DMS 273 treated with DMSO at 0.1 percent for 48 hours (cell line): ENCODE data around the gene LEMD1.
"Not testable (repeated sequence)": the region's sequence is repeated elsewhere in the genome, so short reads cannot be mapped to it uniquely, and the experiment has no call there.

Source experiments
- DNase-seq: peaks from one replicate; lab custom pipeline; 2025; lab: John Stamatoyannopoulos, UW

Gene LEMD1

GRCh38 chr1:205429762-205430695 lies 8.2 kb upstream of the LEMD1 start:
- no peak for DNase-seq

DNA sequence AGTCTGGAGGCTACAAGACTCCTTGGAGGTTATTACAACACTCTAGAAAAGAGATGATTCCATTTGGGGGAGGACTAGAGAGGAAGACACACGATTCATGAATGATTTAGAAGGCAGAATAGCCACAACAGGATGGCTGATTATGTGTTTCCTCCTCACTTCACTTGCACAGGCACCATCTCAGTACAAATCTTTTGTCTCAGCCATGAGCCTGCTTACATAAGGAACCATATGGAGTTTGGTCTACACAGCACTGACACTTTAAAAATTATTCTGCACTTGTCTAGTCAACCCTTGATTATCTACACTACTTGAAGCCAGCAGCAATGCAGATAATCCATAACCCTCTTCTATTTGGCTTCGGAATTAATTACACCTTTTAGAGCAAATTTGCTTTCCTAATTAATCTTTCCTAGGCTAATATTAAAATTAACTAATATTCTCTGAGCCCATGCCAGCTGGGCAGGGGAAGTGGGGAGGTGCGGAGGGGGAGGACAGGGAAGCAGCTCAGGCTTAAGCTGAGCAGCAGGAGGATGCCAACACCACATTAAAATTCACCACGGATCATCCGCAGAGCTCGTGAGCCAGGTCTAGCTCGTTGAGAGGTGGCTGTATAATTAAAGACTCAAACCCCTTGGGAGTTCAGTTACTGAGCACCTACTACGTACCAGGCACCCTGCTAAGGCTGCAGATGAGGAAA lies 3.2 kb upstream of the LEMD1 start:
- no peak for DNase-seq

DNA sequence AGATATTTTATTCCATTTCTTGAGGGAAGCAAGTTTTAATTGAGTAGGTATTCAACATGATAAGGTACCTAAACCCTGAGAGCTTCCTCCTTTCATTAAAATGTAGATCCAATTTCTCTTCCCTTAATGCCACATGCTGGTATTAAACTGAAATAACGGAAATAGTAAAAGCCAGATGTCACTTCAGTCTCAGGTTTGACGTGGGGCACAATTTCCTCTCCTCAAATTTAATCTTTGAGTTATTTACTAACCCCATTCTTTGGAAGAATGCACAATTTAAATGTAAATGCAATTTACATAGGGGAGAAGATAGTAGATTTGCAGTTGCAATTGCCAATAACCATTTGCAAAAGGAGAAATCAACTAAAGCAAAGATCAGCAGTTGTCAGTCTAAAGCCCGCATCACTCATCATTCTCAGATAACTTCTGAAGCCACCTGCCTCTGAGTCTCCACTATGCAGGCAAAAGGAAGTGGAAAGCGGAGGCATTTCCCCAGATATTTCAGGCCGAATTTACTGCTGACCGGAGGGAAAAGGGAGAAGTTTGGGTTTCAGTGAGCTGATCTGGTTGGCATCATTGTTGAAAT lies 2.1 kb upstream of the LEMD1 start:
- no peak for DNase-seq

GRCh38 chr1:205422993-205423642 lies 1.3 kb upstream of the LEMD1 start:
- no peak for DNase-seq

DNA sequence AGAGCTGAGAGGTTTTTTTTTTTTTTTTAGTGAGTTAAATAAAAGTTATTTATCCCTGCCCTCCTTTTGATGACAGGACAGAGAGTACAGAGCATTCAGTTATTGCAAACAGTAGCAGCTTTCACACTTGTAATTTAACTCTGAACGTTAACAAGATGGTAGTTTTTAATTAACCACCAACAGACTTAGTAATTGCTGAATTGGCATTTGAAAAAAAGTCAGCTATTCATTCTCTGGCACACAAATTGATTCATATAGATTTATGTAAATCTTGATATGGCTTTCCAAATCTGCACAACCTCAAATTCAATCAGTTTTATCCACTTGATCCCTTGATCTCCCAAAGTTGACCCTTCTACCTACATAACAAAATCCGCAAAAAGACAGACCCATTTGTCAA lies 918 bp downstream of the LEMD1 start:
- DNase-seq: no peak

DNA sequence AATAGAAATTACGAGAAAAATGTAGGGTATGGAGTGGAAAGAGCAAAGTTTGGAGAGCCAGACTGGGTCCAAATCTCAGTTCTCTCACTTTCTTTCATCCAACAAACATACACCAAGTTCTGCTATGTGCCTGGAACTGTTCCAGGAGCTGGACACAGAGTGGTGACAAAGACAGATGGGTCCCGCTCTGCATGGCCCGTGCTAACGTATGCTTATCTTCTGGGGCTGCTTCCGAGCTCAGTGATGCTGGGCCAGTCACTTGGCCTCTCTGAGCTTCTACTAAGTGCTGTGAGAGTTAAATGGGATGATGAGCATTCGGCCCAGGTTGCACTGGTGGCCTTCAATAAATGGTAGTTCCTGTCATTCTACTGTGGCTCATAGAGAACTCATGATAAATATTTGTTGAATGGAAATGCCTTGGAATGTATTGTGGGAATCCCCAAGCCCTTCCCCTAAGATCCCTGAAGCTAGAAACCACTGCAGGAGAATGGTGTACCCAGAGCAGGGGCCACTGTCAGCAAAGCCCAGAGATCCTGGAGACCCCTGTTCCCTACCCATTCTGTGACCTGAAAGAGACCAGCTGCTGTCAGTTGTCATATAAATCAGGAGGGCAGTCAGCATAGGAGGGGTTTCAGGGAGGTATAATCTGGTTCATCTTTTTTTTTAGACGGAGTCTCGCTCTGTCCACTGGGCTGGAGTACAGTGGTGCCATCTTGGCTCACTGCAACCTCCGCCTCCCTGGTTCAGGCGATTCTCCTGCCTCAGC lies 3.8 kb downstream of the LEMD1 start:
- DNase-seq: no peak

DNA sequence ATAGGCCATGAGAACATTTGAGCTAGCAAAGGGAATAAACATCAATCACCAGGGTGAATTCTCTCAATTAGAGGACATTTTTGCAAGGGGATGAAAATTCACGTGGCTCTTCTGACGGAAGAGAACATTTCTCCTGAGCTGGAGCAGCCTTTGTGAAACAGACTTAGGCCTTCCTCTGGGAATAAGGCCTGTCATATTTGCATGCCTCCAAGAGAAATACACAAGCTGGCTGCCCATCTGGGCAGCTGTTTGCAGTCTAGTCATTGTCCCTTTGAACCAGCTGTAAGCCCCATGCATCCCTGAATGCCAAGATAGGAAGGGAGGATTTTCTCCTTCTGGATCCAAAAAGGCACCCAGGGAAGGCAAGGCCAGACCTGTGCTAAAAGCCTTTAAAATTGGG lies 5.5 kb downstream of the LEMD1 start:
- DNase-seq: peak; percentile 49

DNA sequence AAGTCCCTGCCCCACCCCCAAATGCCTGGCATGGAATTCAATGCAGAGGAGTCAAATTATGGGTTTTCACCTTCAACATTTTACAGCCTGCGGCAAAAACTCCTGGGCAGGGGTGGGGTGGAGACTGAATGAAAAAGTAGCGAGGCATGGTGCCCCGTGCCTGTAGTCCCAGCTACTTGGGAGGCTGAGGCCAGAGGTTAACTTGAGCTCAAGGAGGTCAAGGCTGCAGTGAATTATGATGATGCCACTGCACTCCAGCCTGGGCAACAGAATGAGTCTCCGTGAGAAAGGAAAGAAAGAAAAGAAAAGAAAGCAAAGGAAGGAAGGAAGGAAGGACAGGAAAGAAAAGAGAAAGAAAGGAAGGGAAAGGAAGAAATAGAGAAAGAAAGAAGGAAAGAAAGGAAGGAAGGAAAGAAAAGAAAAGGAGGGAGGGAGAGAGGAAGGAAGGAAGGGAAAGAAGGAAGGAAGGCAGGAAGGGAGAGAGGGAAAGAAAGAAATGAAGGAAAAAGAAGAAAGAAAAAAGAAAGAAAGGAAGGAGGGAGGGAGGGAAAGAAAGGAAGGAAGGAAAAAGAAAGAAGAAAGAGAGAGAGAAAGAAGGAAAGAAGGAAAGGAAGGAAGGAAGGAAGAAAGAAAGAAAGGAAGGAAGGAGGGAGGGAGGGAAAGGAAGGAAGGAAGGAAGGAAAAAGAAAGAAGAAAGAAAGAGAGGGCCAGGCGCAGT lies 11.1 kb downstream of the LEMD1 start:
- DNase-seq: no peak

- no peak for DNase-seq
These were observed 13.9 kb downstream of the LEMD1 start for GRCh38 chr1:205407970-205408369.

DNA sequence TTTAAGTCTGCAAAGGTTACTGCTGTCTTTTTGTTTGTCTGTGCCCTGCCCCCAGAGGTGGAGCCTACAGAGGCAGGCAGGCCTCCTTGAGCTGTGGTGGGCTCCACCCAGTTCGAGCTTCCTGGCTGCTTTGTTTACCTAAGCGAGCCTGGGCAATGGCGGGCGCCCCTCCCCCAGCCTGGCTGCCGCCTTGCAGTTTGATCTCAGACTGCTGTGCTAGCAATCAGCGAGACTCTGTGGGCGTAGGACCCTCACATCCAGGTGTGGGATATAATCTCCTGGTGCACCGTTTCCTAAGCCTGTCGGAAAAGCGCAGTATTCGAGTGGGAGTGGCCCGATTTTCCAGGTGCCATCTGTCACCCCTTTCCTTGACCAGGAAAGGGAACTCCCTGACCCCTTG lies 15.6 kb downstream of the LEMD1 start:
- not testable (repeated sequence) for DNase-seq

GRCh38 chr1:205404484-205404883 lies 17.4 kb downstream of the LEMD1 start:
- DNase-seq: not testable (repeated sequence)

DNA sequence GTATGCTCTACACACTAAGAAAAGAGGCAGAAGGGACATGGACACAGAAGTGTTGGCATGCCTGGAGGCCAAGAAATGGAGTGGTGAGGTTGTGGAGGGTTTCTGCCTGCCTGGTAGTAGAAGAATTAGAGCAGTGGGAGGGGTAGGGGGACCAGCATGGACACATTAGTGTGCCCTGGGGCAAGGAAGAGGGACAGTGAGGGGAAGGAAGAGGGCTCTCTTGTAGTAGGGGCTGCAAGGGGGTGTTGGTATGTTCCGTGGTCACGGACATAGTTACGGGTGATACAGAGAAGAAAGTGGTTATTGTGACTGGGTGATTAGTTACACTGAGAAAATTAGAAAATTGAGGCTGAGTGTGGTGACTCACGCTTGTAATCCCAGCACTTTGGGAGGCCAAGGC lies 23.3 kb downstream of the LEMD1 start:
- no peak for DNase-seq

GRCh38 chr1:205396967-205397616 lies 24.8 kb downstream of the LEMD1 start:
- peak; percentile 84 for DNase-seq

DNA sequence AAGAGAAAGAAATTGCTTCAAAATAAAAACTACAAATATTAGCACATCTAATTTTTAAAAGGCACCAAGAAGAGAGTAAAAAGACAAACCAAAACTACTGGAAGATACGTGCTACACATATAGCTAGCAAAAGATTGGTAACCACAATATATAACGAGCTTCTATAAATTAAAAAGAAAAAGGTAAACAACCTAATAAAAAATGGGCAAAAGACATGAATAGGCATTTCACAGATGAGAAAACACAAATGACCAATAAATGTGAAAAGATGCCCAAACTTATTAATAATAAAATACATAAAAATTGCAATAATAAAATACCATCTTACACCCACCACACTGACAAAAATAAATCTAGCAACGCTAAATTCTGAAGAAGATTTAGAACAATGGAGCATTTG lies 26.2 kb downstream of the LEMD1 start:
- no peak for DNase-seq

DNA sequence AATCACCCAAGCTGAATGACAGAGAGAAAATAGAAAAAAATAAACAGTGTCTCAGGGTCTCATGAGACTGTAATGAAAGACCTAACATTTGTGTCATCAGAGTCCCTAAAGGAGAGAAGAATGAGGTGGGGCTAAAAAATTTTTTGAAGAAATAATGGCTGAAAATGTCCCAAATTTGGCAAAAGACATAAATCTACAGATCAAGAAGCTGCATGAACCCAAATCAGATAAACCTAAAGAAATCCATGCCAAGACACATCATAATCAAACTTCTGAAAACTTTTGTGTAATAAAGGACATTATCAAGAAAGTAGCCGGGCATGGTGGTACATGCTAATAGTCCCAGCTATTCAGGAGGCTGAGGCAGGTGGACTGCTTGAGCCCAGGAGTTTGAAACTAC lies 29.2 kb downstream of the LEMD1 start:
- DNase-seq: no peak

- no peak for DNase-seq
These were observed 30.5 kb downstream of the LEMD1 start for GRCh38 chr1:205391386-205391785.

DNA sequence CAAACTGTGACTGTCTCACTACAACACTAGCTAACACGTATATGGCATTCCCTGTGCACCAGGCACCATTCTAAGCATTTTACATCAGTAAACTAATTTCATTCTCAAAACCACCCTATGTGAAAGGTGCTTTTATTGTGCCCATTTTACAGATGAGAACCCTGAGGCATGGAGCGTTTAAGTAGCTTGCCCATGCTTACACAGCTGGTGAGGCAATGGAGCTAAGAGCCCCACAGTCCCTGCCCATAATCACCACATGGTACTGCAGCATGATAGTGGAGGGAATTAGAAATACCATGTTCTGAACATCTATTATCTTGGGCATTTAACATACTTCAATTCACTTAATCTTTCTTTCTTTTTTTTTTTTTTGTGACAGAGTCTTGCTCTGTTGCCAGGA lies 34.0 kb downstream of the LEMD1 start:
- no peak for DNase-seq

- DNase-seq: not testable (repeated sequence)
These were observed 38.9 kb downstream of the LEMD1 start for GRCh38 chr1:205382990-205383389.

DNA sequence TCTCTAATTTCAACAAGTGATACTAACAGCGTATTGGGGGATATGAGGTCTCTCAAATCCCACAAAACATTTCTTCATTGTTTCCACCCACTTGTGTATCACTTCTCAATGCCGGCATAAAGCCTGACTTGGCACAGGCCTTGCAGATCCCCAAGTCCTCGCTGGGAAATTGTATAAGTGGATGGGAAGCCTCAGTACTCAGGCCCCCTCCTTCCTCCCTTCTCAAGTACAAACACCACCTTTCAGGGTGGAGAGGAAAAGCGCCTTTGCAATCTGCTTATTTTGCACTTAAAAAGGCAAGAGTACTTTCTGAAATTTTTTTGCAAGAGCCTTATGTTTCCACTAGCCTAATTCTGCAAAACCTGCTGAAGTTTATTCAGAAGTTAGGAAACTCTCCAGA lies 39.3 kb downstream of the LEMD1 start:
- no peak for DNase-seq

GRCh38 chr1:205381305-205381704 lies 40.6 kb downstream of the LEMD1 start:
- DNase-seq: no peak
